Measurements from ENCODE around the gene PLCH1.

The PLCH1 gene

GRCh38 chr3:155342344-155342743, 402.5 kb downstream of the PLCH1 start:
- 34 to 35% methylated on average over 3 of the region's 3 CpGs for WGBS, 2 experiments
- H3K27me3 ChIP-seq (ENCODE audit: control insufficient read depth, insufficient read depth, low read length, poor library complexity, severe bottlenecking), result no peaks in the 10 kb centered on the region
- no peaks in the 10 kb centered on the region for H3K4me1 ChIP-seq (ENCODE audit: control insufficient read depth, insufficient read depth, low read length)

GRCh38 chr3:155339052-155339451, 405.8 kb downstream of the PLCH1 start:
- Histone ChIP-seq H3K27ac (ENCODE audit: insufficient read depth, low read depth, low read length, poor library complexity, severe bottlenecking) (no peak overlapping the region), H3K27me3 (ENCODE audit: control insufficient read depth, insufficient read depth, low read length, poor library complexity, severe bottlenecking) (no peaks in the 10 kb centered on the region), H3K4me1 (ENCODE audit: control insufficient read depth, insufficient read depth, low read length) (no peaks in the 10 kb centered on the region), H3K9me3 (ENCODE audit: control insufficient read depth, low read length) (no peaks in the 10 kb centered on the region), H3K4me3 (ENCODE audit: insufficient read depth, low read depth, low read length) (no peak overlapping the region), H3K36me3 (ENCODE audit: control insufficient read depth, insufficient read depth, low read length) (no peaks in the 10 kb centered on the region)

More at GRCh38 chr3:155342344-155342743, 402.5 kb downstream of the PLCH1 start:
- Histone ChIP-seq H3K4me3 (ENCODE audit: insufficient read depth, low read depth, low read length) (no peak overlapping the region), H3K36me3 (ENCODE audit: control insufficient read depth, insufficient read depth, low read length) (no peaks in the 10 kb centered on the region), H3K27ac (ENCODE audit: insufficient read depth, low read depth, low read length, poor library complexity, severe bottlenecking) (no peak overlapping the region), H3K9me3 (ENCODE audit: control insufficient read depth, low read length) (no peaks in the 10 kb centered on the region)

- H3K9me3 ChIP-seq (ENCODE audit: control insufficient read depth, low read length), result no peaks in the 10 kb centered on the region
- no peak overlapping the region for H3K27ac ChIP-seq (ENCODE audit: insufficient read depth, low read depth, low read length, poor library complexity, severe bottlenecking)
- WGBS, 2 experiments, result 87 to 91% methylated on average over 3 of the region's 3 CpGs
- H3K4me1 ChIP-seq (ENCODE audit: control insufficient read depth, insufficient read depth, low read length), result no peaks in the 10 kb centered on the region
- no peaks in the 10 kb centered on the region for H3K27me3 ChIP-seq (ENCODE audit: control insufficient read depth, insufficient read depth, low read length, poor library complexity, severe bottlenecking)
- no peak overlapping the region for H3K4me3 ChIP-seq (ENCODE audit: insufficient read depth, low read depth, low read length)
- no peaks in the 10 kb centered on the region for H3K36me3 ChIP-seq (ENCODE audit: control insufficient read depth, insufficient read depth, low read length)
Measured at GRCh38 chr3:155335724-155336354, 409.0 kb downstream of the PLCH1 start.

- H3K27me3 ChIP-seq (ENCODE audit: control insufficient read depth, insufficient read depth, low read length, poor library complexity, severe bottlenecking), result no peaks in the 10 kb centered on the region
- no peak overlapping the region for H3K4me3 ChIP-seq (ENCODE audit: insufficient read depth, low read depth, low read length)
- H3K27ac ChIP-seq (ENCODE audit: insufficient read depth, low read depth, low read length, poor library complexity, severe bottlenecking), result no peak overlapping the region
- WGBS, 2 experiments, result 95 to 96% methylated on average over 6 of the region's 6 CpGs
- H3K9me3 ChIP-seq (ENCODE audit: control insufficient read depth, low read length), result no peaks in the 10 kb centered on the region
- no peaks in the 10 kb centered on the region for H3K36me3 ChIP-seq (ENCODE audit: control insufficient read depth, insufficient read depth, low read length)
- no peaks in the 10 kb centered on the region for H3K4me1 ChIP-seq (ENCODE audit: control insufficient read depth, insufficient read depth, low read length)
Measured at GRCh38 chr3:155334914-155335723, 409.8 kb downstream of the PLCH1 start.

GRCh38 chr3:155334215-155334913, 410.5 kb downstream of the PLCH1 start:
- Histone ChIP-seq H3K27me3 (ENCODE audit: control insufficient read depth, insufficient read depth, low read length, poor library complexity, severe bottlenecking) (no peaks in the 10 kb centered on the region), H3K36me3 (ENCODE audit: control insufficient read depth, insufficient read depth, low read length) (no peaks in the 10 kb centered on the region), H3K27ac (ENCODE audit: insufficient read depth, low read depth, low read length, poor library complexity, severe bottlenecking) (no peak overlapping the region), H3K4me3 (ENCODE audit: insufficient read depth, low read depth, low read length) (no peak overlapping the region), H3K4me1 (ENCODE audit: control insufficient read depth, insufficient read depth, low read length) (no peaks in the 10 kb centered on the region), H3K9me3 (ENCODE audit: control insufficient read depth, low read length) (no peaks in the 10 kb centered on the region)
- 95 to 97% methylated on average over 1 of the region's 3 CpGs for WGBS, 2 experiments

GRCh38 chr3:155332716-155333115, 412.2 kb downstream of the PLCH1 start:
- no peaks in the 10 kb centered on the region for H3K36me3 ChIP-seq (ENCODE audit: control insufficient read depth, insufficient read depth, low read length)
- no peak overlapping the region for H3K27ac ChIP-seq (ENCODE audit: insufficient read depth, low read depth, low read length, poor library complexity, severe bottlenecking)
- no peaks in the 10 kb centered on the region for H3K9me3 ChIP-seq (ENCODE audit: control insufficient read depth, low read length)
- no peak overlapping the region for H3K4me3 ChIP-seq (ENCODE audit: insufficient read depth, low read depth, low read length)
- 92 to 94% methylated on average over 4 of the region's 4 CpGs for WGBS, 2 experiments
- no peaks in the 10 kb centered on the region for H3K4me1 ChIP-seq (ENCODE audit: control insufficient read depth, insufficient read depth, low read length)
- H3K27me3 ChIP-seq (ENCODE audit: control insufficient read depth, insufficient read depth, low read length, poor library complexity, severe bottlenecking), result no peaks in the 10 kb centered on the region

GRCh38 chr3:155331078-155331477, 413.8 kb downstream of the PLCH1 start:
- no peak overlapping the region for H3K27ac ChIP-seq (ENCODE audit: insufficient read depth, low read depth, low read length, poor library complexity, severe bottlenecking)
- H3K4me1 ChIP-seq (ENCODE audit: control insufficient read depth, insufficient read depth, low read length), result no peaks in the 10 kb centered on the region
- no peaks in the 10 kb centered on the region for H3K9me3 ChIP-seq (ENCODE audit: control insufficient read depth, low read length)
- no peak overlapping the region for H3K4me3 ChIP-seq (ENCODE audit: insufficient read depth, low read depth, low read length)
- 96 to 100% methylated on average over 2 of the region's 2 CpGs for WGBS, 2 experiments
- no peaks in the 10 kb centered on the region for H3K27me3 ChIP-seq (ENCODE audit: control insufficient read depth, insufficient read depth, low read length, poor library complexity, severe bottlenecking)
- no peaks in the 10 kb centered on the region for H3K36me3 ChIP-seq (ENCODE audit: control insufficient read depth, insufficient read depth, low read length)

- Histone ChIP-seq H3K9me3 (ENCODE audit: control insufficient read depth, low read length) (no peaks in the 10 kb centered on the region), H3K4me1 (ENCODE audit: control insufficient read depth, insufficient read depth, low read length) (no peaks in the 10 kb centered on the region), H3K4me3 (ENCODE audit: insufficient read depth, low read depth, low read length) (no peak overlapping the region), H3K27ac (ENCODE audit: insufficient read depth, low read depth, low read length, poor library complexity, severe bottlenecking) (no peak overlapping the region), H3K36me3 (ENCODE audit: control insufficient read depth, insufficient read depth, low read length) (no peaks in the 10 kb centered on the region), H3K27me3 (ENCODE audit: control insufficient read depth, insufficient read depth, low read length, poor library complexity, severe bottlenecking) (no peaks in the 10 kb centered on the region)
Measured at GRCh38 chr3:155330370-155330769, 414.5 kb downstream of the PLCH1 start.

- Histone ChIP-seq H3K9me3 (ENCODE audit: control insufficient read depth, low read length) (no peaks in the 10 kb centered on the region), H3K4me3 (ENCODE audit: insufficient read depth, low read depth, low read length) (no peak overlapping the region), H3K27me3 (ENCODE audit: control insufficient read depth, insufficient read depth, low read length, poor library complexity, severe bottlenecking) (no peaks in the 10 kb centered on the region), H3K36me3 (ENCODE audit: control insufficient read depth, insufficient read depth, low read length) (no peaks in the 10 kb centered on the region), H3K27ac (ENCODE audit: insufficient read depth, low read depth, low read length, poor library complexity, severe bottlenecking) (no peak overlapping the region), H3K4me1 (ENCODE audit: control insufficient read depth, insufficient read depth, low read length) (no peaks in the 10 kb centered on the region)
- WGBS, 2 experiments, result 90 to 94% methylated on average over 6 of the region's 6 CpGs
Measured at GRCh38 chr3:155329513-155330048, 415.3 kb downstream of the PLCH1 start.

- H3K27me3 ChIP-seq (ENCODE audit: control insufficient read depth, insufficient read depth, low read length, poor library complexity, severe bottlenecking), result no peaks in the 10 kb centered on the region
- no peaks in the 10 kb centered on the region for H3K4me1 ChIP-seq (ENCODE audit: control insufficient read depth, insufficient read depth, low read length)
- H3K36me3 ChIP-seq (ENCODE audit: control insufficient read depth, insufficient read depth, low read length), result no peaks in the 10 kb centered on the region
- no peak overlapping the region for H3K27ac ChIP-seq (ENCODE audit: insufficient read depth, low read depth, low read length, poor library complexity, severe bottlenecking)
- WGBS, 2 experiments, result 71 to 83% methylated on average over 2 of the region's 2 CpGs
- H3K9me3 ChIP-seq (ENCODE audit: control insufficient read depth, low read length), result no peaks in the 10 kb centered on the region
- H3K4me3 ChIP-seq (ENCODE audit: insufficient read depth, low read depth, low read length), result no peak overlapping the region
Measured at GRCh38 chr3:155327871-155328270, 417.0 kb downstream of the PLCH1 start.
